GM06990 (cell line): Measurements from ENCODE around the gene PDZRN4.
A peak's percentile ranks its signal among the peaks of the same experiment; 100 is the strongest.

ENCODE experiments used
- DNase-seq: peaks from one replicate; pipeline ENCODE4 v3.0.0-alpha.2; 2011; ENCODE audit not compliant: insufficient read length; ENCODE audit errors: extremely low read depth
- H3K27me3 ChIP-seq: replicated peaks from 2 replicates; pipeline ENCODE4 v1.6.0; 2011; ENCODE audit warnings: low read length; ENCODE audit not compliant: control insufficient read depth, insufficient read depth
- H3K36me3 ChIP-seq: 2 replicates; pipeline ENCODE4 v1.5.1; 2011; ENCODE audit warnings: low read length; ENCODE audit not compliant: control insufficient read depth, insufficient read depth
- H3K4me3 ChIP-seq: replicated peaks from 2 replicates; pipeline ENCODE4 v1.5.1; 2011; ENCODE audit warnings: low read depth, mild to moderate bottlenecking, control low read depth, low read length
- CTCF ChIP-seq: IDR thresholded peaks from 2 replicates; pipeline ENCODE4 v1.5.1; 2011; ENCODE audit warnings: low read length, control low read depth, mild to moderate bottlenecking, inconsistent platforms; ENCODE audit not compliant: insufficient read depth, poor library complexity, severe bottlenecking

PDZRN4 gene

DNA sequence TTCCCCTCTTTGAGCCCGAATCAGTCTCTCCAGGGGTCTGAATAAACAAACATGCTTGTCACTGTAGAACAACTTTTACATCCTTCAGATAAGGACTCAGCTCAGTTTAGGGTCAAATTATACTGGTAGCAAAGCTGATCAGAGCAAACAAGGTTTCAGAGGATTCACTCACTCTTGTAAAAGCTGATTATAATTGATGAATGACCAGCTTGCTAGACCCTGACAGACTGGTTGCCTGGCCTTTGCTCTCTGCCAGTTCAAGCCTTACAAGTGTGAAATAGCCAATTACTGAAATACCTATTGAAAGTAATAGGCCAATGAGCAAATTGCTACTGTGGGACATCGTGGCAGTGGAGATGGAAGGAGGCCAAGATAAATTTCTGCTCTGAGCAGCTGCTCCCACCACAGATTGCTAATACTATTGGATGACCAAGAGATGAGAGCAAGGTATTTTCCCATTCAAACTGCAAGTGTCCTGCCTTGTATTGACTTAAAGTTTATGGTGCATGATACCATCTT, 177.6 kb downstream of the PDZRN4 start:
- Histone ChIP-seq H3K27me3 (no peaks in the 10 kb centered on the region), H3K36me3 (no peaks in the 10 kb centered on the region), H3K4me3 (no peak overlapping the region)
- DNase-seq = no peak
- TF ChIP-seq CTCF = no peak

DNA sequence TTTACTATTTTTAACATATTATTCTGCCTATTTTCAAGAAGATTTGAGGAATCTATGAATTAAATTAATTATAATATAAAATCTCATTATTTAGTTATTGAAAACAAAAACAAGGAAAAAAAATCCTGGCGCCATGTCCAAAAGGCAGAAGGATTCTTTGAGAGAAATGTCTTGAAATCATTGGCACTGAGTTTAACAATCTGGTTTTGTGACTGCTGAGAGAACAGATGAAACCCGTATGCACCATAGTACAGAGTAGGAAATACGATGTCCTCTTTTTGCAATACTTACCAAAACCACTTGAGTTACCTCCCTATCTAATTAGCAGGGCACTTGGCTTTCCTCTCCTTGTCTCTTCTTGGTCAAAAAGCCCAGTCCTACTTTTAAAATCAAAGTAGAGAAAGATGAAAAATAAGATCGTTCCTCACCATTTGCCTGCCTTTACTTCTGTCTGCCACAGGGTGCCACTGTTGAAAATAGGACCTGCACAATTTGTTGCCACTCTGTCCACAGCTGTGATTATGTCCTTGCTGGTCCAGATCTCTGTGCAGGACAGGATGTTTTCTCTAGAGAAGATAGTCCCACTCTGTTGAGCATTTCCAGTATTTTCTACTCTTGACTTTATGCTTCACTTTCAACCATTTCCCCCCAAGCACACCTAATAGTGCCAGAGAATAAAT, 179.7 kb downstream of the PDZRN4 start:
- H3K36me3 ChIP-seq = no peaks in the 10 kb centered on the region
- peak; percentile 40 for TF ChIP-seq CTCF
- H3K27me3 ChIP-seq = no peaks in the 10 kb centered on the region
- no peak for DNase-seq
- H3K4me3 ChIP-seq = no peak overlapping the region

DNA sequence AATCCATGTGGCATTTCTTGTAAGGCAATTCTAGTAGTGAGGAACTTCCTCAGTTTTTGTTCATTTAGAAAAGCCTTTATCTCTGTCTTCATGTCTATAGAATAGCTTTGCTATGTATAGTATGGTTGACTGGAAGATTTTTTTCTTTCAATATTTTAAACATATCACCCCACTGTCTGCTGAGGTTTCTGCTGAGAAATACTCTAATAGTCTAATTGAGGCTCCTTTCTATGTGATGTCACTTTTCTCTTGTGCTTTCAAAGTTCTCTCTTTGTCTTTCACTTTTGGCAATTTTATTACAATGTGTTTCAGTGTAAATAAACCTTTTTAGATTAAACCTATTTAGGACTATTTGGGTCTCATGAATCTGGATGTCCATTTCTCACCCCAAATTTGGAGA, 192.8 kb downstream of the PDZRN4 start:
- Histone ChIP-seq H3K4me3 (no peak overlapping the region), H3K27me3 (no peaks in the 10 kb centered on the region), H3K36me3 (no peaks in the 10 kb centered on the region)
- TF ChIP-seq CTCF = no peak
- DNase-seq = no peak

GRCh38 chr12:41402801-41403200, 214.7 kb downstream of the PDZRN4 start:
- H3K27me3 ChIP-seq = no peaks in the 10 kb centered on the region
- no peaks in the 10 kb centered on the region for H3K36me3 ChIP-seq
- H3K4me3 ChIP-seq = no peak overlapping the region
- DNase-seq = no peak
- TF ChIP-seq CTCF = no peak

- no peaks in the 10 kb centered on the region for H3K27me3 ChIP-seq
- H3K4me3 ChIP-seq = no peak overlapping the region
- H3K36me3 ChIP-seq = no peaks in the 10 kb centered on the region
- no peak for TF ChIP-seq CTCF
- DNase-seq = no peak
Measured at GRCh38 chr12:41407232-41407799, 219.2 kb downstream of the PDZRN4 start.
